Measurements from ENCODE around the gene MRPS24. TPM values are rescaled to one million over a fixed set of nuclear protein-coding genes. Genes with fewer than 3 reads are reported as not detected.
A peak's percentile ranks its signal among the peaks of the same experiment; 100 is the strongest.

The MRPS24 gene
- total and polyA plus RNA-seq, 10 of the 15 experiments (the other 5 are each of a cell fraction or from before 2014, with no cell fraction given): 27.6 to 164 (median 106) TPM

DNA sequence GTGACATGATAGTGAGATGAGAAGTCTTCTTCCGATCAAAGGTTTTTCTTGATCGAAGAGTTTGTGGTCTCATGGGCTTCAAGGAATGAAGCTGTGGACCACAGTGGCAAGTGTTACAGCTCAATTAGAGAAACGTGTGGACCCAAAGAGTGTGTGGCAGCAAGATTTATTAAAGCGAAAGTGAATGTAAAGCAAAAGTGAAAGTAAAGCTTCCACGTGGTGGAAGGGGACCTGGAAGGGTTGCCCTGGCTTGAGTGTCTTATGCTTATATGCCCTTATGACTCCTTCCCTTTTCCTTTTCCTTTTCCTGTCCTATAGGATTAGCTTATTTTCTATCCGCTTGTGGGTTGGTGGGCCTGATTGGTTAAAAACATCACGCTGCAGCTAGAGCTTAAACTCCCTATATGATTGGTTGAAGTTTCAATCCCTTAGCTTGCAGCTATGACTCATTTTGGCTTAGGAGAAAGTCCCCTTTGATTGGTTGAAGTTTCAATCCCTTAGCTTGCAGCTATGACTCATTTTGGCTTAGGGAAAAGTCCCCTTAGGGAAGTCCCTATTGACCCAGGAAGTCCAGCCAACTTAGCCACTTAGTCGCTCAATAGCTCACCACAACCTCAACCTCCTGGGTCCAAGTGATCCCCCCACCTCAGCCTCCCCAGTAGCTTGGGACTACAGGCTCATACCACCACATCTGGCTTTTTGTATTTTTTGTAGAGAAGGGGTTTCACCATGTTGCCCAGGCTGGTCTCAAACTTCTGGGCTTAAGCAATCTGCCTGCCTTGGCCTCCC lies 34.7 kb downstream of the MRPS24 start:
- no peaks in the 10 kb centered on the region for H4K20me1 ChIP-seq (ENCODE audit: control insufficient read depth, insufficient read depth)
- POLR2A ChIA-PET: interaction anchor here (0.8 to 2.0 kb wide), 12 partner anchors 10 to 409 kb away, joined by 3 to 8 read pairs (median 4); partner anchors contain the start of genes COA1 and STK17A
- H3K4me1 ChIP-seq (ENCODE audit: control insufficient read depth, insufficient read depth, low read length): peaks cover 4% of the 10 kb centered on the region; the same call in 1 of the 2 replicates
- WGBS (ENCODE audit: insufficient coverage, insufficient replicate concordance, low lambda C conversion rate, missing lambda C conversion rate): under 1% methylated on average over 8 of the region's 8 CpGs
- no peaks in the 10 kb centered on the region for H3K79me2 ChIP-seq (ENCODE audit: control insufficient read depth, insufficient read depth, low read length)
- no peaks in the 10 kb centered on the region for H3K36me3 ChIP-seq (ENCODE audit: control insufficient read depth in 2 of 2, insufficient read depth in 2 of 2, low read length in 1 of 2)
- H3K4me2 ChIP-seq (ENCODE audit: control insufficient read depth, insufficient read depth): peak overlapping the region; percentile 61
- ATAC-seq: peak; percentile 81
- peaks cover 8% of the 10 kb centered on the region; the same call in 2 of the 3 replicates for H3K9me3 ChIP-seq (replicated peaks; ENCODE audit: control insufficient read depth, insufficient read depth, low read length)
- peak overlapping the region; percentile 92 for H2AFZ ChIP-seq (ENCODE audit: control insufficient read depth, low read depth, low read length)
- intact Hi-C loops (cut with micrococcal nuclease; ENCODE audit: unreplicated experiment): loop anchor here (2.0 to 5.0 kb wide), 5 partner anchors 186 to 1892 kb away; no protein-coding TSS in a partner anchor
- H3K27ac ChIP-seq (ENCODE audit: control insufficient read depth, insufficient read depth): peak overlapping the region; percentile 69
- H3K9ac ChIP-seq (ENCODE audit: control insufficient read depth, insufficient read depth, low read length): peak overlapping the region; percentile 53; the same call in 1 of the 2 replicates
- in situ Hi-C loops (cut with MboI): loop anchor here (5.0 to 25.0 kb wide), 5 partner anchors 112 to 1897 kb away; partner anchors contain the start of genes MRPL32, PSMA2 and STK17A
- CTCF ChIA-PET: interaction anchor here (0.7 to 8.1 kb wide), 19 partner anchors 19 to 893 kb away, joined by 3 to 214 read pairs (median 5); partner anchors contain the start of gene STK17A
- BruUV-seq (replicated peaks): no TSS peak
- SMC1A ChIA-PET (ENCODE audit: uncharacterized antibody, unreplicated experiment): interaction anchor here (0.7 to 6.4 kb wide), 33 partner anchors 9 to 905 kb away, joined by 3 to 121 read pairs (median 4); partner anchors contain the start of genes BLVRA, COA1 and STK17A
- peak; percentile 73 for DNase-seq (ENCODE audit: low read depth, low spot score)
- FAIRE-seq: peak; percentile 68
- RAD21 ChIA-PET (ENCODE audit: unreplicated experiment): interaction anchor here (0.6 to 2.3 kb wide), 22 partner anchors 35 to 273 kb away, joined by 3 to 37 read pairs (median 4); partner anchors contain the start of genes MRPS24 and STK17A
- H3K27me3 ChIP-seq (replicated peaks in 1 of 2; ENCODE audit: control insufficient read depth in 2 of 2, insufficient read depth in 2 of 2, low read length in 1 of 2): no peaks in the 10 kb centered on the region
- peak overlapping the region; percentile 52 for H3K4me3 ChIP-seq
- TF ChIP-seq PAX5 (IDR thresholded peaks at IDR 0.05; ENCODE audit: borderline replicate concordance, low read depth, low read length) (no peak), IKZF1 (conservative IDR thresholded peaks at IDR 0.05) (peak; percentile 78), ZBED1 (IDR thresholded peaks at IDR 0.05; ENCODE audit: borderline replicate concordance) (peak; percentile 53; the same call in 1 of the 2 replicates), SUPT20H (IDR thresholded peaks at IDR 0.05; ENCODE audit: borderline replicate concordance, control insufficient read depth, low read depth, low read length) (no peak), BHLHE40 (IDR thresholded peaks at IDR 0.05; ENCODE audit: borderline replicate concordance in 1 of 2, low read depth in 2 of 2, low read length in 1 of 2) (peak; percentile 67 to 74), SMARCA5 (IDR thresholded peaks at IDR 0.05) (peak; percentile 94), EED (IDR thresholded peaks at IDR 0.05; ENCODE audit: low read depth) (no peak; the same call in 1 of the 2 replicates), FOXM1 (IDR thresholded peaks at IDR 0.05; ENCODE audit: low read depth, low read length) (peak; percentile 32; the same call in 1 of the 2 replicates), BRCA1 (IDR thresholded peaks at IDR 0.05; ENCODE audit: low read depth, low read length) (no peak)
- TF ChIP-seq, protein P1, sequence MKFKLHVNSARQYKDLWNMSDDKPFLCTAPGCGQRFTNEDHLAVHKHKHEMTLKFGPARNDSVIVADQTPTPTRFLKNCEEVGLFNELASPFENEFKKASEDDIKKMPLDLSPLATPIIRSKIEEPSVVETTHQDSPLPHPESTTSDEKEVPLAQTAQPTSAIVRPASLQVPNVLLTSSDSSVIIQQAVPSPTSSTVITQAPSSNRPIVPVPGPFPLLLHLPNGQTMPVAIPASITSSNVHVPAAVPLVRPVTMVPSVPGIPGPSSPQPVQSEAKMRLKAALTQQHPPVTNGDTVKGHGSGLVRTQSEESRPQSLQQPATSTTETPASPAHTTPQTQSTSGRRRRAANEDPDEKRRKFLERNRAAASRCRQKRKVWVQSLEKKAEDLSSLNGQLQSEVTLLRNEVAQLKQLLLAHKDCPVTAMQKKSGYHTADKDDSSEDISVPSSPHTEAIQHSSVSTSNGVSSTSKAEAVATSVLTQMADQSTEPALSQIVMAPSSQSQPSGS (IDR thresholded peaks at IDR 0.05; ENCODE audit: low read length): peak; percentile 58; the same call in 1 of the 2 replicates
- TF ChIP-seq, protein P2, sequence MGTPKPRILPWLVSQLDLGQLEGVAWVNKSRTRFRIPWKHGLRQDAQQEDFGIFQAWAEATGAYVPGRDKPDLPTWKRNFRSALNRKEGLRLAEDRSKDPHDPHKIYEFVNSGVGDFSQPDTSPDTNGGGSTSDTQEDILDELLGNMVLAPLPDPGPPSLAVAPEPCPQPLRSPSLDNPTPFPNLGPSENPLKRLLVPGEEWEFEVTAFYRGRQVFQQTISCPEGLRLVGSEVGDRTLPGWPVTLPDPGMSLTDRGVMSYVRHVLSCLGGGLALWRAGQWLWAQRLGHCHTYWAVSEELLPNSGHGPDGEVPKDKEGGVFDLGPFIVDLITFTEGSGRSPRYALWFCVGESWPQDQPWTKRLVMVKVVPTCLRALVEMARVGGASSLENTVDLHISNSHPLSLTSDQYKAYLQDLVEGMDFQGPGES (IDR thresholded peaks at IDR 0.05): no peak
- TF ChIP-seq, protein P3, sequence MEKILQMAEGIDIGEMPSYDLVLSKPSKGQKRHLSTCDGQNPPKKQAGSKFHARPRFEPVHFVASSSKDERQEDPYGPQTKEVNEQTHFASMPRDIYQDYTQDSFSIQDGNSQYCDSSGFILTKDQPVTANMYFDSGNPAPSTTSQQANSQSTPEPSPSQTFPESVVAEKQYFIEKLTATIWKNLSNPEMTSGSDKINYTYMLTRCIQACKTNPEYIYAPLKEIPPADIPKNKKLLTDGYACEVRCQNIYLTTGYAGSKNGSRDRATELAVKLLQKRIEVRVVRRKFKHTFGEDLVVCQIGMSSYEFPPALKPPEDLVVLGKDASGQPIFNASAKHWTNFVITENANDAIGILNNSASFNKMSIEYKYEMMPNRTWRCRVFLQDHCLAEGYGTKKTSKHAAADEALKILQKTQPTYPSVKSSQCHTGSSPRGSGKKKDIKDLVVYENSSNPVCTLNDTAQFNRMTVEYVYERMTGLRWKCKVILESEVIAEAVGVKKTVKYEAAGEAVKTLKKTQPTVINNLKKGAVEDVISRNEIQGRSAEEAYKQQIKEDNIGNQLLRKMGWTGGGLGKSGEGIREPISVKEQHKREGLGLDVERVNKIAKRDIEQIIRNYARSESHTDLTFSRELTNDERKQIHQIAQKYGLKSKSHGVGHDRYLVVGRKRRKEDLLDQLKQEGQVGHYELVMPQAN (conservative IDR thresholded peaks at IDR 0.05): peak; percentile 42; the same call in 1 of the 2 replicates
- TF ChIP-seq, protein P4, sequence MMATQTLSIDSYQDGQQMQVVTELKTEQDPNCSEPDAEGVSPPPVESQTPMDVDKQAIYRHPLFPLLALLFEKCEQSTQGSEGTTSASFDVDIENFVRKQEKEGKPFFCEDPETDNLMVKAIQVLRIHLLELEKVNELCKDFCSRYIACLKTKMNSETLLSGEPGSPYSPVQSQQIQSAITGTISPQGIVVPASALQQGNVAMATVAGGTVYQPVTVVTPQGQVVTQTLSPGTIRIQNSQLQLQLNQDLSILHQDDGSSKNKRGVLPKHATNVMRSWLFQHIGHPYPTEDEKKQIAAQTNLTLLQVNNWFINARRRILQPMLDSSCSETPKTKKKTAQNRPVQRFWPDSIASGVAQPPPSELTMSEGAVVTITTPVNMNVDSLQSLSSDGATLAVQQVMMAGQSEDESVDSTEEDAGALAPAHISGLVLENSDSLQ (IDR thresholded peaks at IDR 0.05): peak; percentile 54
- TF ChIP-seq, protein P5, sequence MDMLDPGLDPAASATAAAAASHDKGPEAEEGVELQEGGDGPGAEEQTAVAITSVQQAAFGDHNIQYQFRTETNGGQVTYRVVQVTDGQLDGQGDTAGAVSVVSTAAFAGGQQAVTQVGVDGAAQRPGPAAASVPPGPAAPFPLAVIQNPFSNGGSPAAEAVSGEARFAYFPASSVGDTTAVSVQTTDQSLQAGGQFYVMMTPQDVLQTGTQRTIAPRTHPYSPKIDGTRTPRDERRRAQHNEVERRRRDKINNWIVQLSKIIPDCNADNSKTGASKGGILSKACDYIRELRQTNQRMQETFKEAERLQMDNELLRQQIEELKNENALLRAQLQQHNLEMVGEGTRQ (IDR thresholded peaks at IDR 0.05; ENCODE audit: borderline replicate concordance, low read depth, low read length): no peak

Measured in GM12878 (cell line).